A172 (cell line): ENCODE data around the gene LSS. TPM values are rescaled to one million over a fixed set of nuclear protein-coding genes. Genes with fewer than 3 reads are reported as not detected.
A peak's percentile ranks its signal among the peaks of the same experiment; 100 is the strongest.
"Not testable (repeated sequence)": the region's sequence is repeated elsewhere in the genome, so short reads cannot be mapped to it uniquely, and the experiment has no call there.

ENCODE experiments used
- DNase-seq: peaks from one replicate; pipeline ENCODE4 v3.0.0-alpha.2; 2015; ENCODE audit warnings: low spot score
- total RNA-seq: library from RNA; depleted of rRNA; stranded (reverse); fragments of >200 nt; shearing (Covaris generic); gene quantifications from 2 replicates; pipeline ENCODE4 v1.2.3, GENCODE V29; 2014

Gene LSS
- total RNA-seq, 1 experiment from 2014 or later, result 76.0 TPM

DNA sequence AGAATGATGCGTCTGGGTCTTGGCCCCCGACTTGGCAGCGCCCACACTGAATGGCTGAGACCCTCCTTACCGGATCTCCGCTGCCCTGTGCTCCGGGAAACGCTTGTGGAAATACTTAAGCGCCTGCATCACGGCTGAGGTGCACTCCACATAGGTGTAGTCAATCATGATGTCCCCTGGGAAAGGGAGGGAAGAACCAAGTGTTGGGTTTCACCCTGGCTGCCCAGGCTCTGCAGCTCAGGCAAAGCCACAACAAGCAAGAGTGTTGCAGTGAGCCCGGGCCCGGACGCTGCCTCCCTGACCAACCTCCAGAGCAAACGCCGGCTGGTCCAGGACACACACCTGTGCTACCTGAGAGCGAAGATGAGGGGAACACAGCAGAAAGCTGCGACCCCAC lies 22.8 kb downstream of the LSS start:
- no peak for DNase-seq

DNA sequence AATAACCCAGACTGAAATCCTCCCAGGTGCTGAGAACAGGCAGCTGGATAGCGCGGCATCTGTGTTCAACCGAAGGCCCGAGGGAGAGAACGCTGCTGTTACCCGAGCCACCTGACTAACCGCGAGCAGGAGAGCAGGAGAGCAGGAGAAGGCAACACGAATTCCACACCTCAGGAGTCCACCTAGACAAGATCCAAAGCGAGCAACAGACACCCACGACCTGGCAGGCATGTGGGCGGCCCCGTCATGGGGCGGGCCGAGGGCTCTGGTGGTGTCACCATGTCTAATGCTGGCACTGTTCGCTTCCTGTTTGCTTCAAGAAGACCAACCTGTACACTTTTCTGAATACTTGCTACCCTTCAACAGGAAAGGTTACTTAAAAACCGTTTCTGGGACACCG lies 23.4 kb downstream of the LSS start:
- DNase-seq, result no peak

DNA sequence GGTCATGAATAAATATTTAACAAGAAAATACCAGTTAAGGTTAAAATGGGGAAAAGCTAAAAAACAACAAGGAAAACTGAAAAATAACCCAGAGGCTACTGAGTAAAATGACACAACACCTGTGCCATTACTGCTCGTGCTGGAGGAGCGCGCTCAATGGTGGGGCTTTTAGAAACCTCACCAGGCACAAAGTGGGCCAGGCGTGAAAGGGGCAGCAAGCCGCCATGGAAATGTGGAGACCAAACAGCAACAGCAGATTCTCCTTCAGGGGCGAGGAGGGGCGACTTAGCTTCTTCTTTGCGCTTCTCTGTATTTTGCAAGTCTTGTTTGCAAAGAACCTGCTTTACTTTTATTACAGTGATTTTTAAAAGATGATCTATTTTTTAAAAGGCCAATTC lies 25.4 kb downstream of the LSS start:
- no peak for DNase-seq

DNA sequence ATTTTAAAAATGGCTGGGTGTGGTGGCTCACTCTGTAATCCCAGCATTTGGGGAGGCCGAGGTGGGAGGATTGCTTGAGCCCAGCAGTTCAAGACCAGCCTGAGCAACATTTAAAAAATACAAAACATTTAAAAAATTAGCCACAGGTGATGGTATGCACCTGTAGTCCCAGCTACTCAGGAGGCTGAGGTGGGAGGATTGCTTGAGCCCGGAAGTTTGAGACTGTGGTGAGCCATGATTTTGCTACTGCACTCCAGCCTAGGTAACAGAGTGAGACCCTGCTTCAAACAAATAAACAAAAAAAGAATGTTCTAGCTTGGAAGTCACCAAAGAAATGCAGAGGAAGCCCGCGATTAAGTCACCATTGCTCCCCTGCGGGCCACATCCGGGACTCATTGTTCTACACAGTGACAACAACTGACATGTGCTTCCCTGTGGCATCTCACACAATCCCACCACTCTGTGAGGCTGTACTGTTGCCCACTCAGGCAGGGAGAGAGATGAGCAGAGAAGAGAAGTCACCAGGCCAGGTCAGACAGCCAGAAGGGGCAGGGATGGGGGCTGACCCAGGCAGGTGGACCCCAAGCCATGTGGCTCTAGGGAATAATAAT lies 25.9 kb downstream of the LSS start:
- no peak for DNase-seq

DNA sequence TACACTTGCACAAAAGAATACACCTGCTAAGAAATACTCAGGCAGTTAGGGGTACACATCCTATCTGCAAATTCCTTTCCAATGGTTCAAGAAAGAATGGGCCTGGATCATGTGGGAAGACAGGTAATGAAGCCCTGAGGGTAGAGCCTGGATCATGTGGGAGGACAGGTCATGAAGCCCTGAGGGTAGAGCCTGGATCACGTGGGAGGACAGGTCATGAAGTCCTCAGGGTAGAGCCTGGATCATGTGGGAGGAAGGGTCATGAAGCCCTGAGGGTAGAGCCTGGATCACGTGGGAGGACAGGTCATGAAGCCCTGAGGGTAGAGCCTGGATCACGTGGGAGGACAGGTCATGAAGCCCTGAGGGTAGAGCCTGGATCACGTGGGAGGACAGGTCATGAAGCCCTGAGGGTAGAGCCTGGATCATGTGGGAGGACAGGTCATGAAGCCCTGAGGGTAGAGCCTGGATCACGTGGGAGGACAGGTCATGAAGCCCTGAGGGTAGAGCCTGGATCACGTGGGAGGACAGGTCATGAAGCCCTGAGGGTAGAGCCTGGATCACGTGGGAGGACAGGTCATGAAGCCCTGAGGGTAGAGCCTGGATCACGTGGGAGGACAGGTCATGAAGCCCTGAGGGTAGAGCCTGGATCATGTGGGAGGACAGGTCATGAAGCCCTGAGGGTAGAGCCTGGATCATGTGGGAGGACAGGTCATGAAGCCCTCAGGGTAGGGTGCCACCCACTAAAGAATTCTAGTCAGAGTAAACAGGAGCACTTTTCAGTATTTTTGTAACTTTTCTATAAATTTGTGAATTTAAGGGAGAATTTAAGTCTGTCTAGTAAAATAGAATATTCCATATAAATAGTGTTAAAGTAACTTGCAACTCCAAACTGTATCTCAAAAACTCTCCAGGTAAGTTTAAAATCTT lies 27.4 kb downstream of the LSS start:
- not testable (repeated sequence) for DNase-seq

DNA sequence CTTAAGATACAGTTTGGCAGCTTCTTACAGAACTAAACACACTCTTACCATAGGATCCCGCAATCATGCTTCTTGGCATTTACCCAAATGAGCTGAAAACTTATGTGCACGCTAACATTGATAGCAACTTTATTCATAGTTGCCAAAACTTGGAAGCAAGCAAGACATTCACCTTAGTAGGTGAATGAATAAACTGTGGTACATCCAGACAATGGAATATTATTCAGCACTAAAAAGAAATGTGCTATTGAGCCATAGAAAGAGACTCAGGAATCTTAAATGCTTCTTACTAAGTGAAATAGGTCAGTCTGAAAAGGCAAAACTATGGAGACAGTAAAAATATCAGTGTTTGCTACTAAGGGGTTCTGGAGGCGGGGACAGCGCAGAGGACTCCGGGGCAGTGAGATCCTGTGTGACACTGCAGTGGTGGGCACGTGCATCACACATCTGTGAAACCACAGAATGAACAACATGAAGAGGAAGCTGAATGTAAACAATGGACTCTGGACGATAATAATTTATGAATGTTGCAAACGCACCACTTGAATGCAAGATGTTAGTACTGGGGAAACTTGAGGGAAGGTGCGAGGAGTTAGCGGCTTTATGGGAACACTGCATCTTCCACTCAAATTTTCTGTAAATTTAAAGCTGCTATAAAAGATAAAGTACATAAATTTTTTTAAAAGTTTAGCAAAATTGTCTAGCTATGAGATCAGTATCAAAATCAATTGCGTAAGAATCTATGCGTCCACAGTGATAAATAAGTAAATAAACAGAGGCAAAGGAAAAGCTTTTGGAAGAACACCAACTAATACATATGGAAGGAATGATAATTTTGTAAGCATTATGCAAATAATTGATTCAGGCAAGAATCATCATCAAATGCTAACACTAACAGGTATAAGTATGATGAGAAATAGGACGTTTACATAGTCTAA lies 28.9 kb downstream of the LSS start:
- DNase-seq, result no peak

DNA sequence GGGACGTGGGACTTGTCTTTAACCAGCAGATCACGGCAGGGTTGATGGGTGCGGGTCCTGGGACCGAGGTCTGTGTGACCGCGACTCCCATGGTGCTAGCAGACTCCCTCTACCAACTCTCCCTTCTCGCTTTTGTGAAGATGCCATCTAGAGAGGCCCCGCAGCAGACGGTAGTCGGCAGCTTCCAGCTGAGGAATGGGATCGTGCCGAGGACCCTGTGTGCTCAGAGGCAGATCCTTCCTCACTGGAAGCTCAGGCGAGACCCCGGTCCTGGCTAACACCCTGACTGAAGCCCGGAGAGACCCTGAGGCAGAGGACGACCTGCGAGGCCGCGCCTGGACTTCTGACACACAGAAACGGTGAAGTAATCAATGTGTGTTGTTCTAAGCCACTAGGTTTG lies 31.8 kb downstream of the LSS start:
- DNase-seq, result no peak

DNA sequence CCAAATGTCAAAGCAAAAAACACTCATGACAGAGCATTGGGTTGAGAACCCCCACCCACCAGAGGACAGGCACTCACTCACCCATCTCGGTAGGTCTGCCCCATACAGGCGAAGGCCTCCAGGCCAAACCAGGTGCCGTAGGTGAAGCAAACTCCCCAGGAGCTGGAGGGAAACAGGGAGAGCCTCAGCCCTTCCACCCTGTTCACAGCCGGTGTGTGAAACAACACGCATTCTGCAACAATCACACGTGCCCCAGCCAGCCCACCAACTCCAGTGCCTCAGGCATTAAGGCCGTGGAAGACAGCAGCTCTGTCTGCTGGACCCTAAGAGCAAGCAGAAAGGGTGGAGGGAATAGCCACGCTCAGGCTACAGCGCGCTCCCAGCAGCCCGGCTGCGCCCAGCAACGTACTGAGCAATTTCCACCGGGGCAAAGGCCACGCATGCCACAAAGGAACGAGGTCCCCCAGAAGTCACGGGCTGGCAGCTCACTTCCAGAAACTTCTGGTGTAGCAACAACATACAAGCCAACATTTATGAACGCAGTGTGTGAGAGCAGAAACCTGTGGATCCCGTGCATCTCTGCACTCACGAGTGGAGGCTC lies 32.9 kb downstream of the LSS start:
- DNase-seq, result no peak

DNA sequence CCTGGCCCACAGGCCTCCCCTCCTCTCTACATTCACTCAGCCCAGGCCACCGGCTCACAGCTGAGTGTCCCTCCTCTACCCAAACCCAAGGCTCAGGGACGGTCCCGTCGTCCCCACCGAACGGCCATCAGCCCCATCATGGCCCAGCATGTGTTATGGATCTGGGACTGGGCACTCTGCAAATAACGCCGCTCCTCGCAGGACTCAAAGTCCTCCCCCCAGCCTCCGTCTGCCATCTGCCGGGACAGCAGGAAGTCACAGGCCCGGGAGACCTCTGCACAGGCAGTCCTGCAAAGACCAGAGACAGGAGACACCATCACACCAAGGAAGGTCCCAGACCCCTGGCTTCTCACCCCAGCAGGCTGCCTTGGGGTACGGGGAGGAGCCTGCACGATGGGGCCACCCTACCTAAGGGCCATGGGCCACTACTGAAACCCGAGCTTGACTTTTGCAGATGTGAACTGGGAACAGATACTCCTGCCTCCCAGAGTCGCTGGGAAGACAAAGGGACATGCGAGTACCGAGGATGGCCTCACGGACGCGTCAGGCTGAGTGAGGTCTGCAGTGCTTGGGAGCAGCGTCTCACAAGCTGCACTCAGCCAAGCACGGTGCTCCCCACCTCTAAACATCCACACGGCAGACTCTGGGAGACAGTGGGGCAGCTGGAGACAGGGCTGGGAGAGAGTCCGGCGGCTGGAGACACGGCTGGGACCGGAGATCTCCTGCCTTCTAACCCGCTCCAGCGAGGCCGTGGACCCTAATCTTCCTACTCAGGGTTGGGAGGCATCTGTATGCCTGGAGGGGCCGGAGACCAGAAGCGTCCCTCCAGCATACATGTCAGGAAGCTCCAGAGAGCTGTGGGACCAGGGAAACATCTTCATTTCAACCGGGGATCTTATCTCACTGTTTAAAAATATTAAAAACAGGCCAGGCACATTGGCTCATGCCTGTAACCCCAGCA lies 33.9 kb downstream of the LSS start:
- DNase-seq, result no peak

DNA sequence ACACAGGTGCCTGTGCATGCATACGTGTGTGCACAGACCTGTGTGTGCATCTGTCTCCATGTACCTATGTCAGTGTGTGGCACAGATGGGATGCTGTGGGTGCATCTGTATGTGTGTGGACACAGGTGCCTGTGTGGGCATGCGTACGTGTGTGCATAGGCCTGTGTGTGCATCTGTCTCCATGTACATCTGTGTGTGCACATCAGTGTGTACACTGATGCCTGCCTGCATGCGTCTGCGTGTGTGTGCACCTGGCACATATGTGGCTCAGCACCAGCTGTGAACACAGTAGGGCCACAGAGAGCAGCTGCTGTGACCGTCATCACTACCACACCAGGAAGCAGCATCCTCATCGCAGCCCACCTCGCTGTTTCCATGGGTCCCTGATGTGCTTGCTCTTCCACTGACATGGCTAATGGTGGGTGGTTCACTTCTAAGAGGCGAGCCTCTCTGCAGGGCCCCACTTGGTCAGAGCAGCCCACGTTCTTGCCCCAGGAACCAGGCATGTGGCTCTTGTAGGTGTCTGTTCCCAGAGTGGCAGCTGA lies 34.7 kb downstream of the LSS start:
- DNase-seq, result no peak

DNA sequence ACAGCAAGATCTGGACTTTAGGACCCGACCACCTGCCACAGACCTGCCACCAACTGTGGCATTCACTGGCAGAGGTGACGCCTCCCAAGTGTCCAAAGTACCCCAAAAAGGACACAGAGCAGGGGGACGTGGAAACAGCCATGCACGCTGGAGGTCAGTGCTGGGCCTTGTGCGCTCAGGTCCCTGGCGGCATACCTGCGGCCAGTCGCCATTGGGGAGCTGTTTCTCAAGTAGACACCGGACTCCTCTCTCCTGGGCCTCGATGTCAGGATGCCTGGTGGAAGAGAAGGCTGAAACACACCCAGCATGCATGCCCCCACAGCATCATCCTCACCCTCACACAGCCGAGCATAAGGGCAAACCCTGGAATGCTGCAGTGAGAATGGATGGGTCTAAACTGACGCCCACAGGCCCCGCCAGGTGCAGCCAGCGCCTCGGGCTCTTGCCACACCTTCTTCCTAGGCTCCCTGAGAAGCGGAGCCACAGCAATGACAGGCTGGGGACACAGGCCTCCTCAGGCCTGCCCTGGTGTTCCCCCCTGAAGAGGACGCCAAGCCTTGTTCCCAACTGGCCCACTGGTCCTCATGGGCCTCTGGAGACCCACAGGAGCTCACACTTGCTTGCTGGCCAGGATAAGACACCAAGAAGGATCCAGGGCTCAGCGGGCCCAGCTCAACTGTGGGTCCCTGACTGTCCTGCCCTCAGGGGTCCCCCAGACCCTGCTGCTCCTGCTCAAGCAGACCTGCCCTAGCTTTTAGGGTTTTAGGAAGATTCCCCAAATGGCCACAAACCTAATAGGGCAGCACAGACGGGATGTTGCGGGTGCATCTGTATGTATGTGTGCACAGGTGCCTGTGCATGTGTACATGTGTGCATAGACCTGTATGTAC lies 36.6 kb downstream of the LSS start:
- no peak for DNase-seq

DNA sequence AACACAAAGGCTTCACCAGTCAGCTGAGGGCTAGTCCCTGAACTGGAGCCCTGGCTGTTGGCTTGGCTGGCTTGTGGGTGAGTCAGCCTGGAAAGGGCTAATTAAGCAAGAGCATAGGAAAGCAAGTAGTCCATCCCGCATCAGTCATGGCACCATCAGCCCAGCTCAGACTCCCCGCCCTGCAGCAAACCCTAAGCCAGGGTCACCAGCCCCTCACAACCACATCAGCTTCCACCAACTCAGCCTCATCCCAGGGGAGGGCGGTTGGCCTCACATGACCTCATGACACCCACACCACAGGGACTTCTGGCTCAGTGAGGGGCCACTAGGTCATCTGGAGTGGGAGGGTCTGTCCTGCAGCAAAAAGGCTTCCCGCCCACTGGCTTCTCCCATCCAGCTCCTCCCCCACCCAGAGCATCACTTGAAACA lies 37.3 kb downstream of the LSS start:
- DNase-seq, result peak; percentile 74

DNA sequence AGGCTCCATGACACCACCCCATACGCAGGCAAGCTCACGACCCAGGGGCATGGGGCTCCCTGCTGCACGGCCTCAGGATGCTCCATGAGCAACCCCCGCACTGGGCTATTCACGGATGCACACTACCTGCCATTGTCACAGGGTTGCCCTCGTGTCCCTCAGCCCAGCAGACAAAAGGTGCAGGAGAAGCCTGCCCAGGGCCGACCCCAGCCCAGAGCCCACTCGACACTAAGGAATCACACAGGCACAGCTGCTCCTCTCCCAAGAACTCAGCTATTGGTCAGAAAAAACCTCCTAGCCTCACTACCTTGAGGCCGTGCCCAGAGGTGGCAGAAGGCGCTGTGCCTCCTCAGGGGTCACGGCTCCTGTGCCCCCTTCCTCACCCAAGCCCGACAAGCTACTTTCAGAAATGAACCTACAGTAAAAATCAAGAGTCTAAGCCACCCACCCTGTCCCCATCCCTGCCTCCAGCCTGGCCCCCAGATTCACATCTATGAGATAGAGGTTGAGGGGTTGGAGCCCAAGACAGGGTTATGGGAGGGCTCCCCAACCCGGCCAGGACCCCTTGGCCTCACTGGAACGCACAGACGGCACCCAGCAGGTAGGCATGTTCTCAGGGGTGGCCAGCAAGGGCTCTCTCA lies 38.0 kb downstream of the LSS start:
- DNase-seq, result no peak

DNA sequence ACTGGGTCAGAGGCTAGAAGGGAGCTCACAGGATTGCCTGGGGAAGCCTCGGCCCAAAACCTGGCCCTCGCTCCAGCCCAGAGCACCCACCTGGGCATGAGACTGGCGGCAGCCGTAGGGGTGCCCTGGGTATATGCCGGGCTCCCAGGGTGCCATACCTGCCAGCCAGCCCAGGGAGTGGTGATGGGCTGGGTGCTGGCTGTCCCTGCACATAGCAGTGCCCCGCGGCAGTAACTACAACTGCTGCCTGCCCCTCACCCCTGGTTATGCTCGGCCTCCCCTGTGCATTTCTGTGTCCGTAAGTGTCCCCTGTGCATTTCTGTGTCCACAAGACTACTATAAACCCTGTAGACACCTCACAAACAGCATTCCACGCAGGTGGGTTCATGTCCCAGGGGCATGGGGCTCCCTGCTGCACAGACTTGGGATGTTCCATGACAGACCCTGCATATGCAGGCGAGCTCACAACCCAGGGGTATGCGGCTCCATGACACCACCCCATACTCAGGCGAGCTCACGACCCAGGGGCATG lies 38.5 kb downstream of the LSS start:
- DNase-seq, result no peak

DNA sequence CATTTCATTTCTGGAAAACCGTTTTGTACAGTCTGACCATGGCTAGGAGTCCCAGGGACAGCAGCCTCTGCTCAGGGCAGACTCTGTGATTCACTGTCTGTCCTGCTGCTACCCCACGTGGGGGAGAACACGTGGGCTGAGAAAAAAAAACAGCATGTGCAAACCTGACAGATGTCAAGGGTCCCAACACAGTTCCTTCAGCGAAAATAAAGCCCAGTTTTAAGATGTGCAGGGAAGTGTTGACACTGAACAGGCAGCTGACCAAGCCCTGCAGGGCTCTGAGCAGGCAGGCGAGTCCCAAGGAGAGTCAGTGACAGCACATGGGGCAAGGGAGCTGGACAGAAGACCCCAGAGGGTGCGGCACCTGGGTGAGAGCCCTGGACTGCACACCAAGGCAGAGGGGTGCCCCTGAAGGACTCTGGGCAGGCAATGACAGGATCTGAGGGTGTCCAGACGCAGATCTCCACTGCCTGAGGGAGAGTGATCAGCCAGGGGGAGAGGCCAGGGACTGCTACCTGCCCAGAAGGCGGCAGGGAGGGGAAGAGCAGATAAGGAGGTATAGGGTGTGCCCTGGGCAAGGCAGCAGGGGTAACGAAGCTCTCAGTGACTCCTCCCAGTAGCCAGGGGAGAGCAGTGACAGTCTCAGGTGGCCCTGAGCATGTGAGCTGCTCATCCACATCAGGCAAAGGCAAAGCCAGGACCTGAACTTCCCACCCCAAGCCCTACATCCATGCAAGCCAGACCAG lies 39.2 kb downstream of the LSS start:
- peak; percentile 21 for DNase-seq

DNA sequence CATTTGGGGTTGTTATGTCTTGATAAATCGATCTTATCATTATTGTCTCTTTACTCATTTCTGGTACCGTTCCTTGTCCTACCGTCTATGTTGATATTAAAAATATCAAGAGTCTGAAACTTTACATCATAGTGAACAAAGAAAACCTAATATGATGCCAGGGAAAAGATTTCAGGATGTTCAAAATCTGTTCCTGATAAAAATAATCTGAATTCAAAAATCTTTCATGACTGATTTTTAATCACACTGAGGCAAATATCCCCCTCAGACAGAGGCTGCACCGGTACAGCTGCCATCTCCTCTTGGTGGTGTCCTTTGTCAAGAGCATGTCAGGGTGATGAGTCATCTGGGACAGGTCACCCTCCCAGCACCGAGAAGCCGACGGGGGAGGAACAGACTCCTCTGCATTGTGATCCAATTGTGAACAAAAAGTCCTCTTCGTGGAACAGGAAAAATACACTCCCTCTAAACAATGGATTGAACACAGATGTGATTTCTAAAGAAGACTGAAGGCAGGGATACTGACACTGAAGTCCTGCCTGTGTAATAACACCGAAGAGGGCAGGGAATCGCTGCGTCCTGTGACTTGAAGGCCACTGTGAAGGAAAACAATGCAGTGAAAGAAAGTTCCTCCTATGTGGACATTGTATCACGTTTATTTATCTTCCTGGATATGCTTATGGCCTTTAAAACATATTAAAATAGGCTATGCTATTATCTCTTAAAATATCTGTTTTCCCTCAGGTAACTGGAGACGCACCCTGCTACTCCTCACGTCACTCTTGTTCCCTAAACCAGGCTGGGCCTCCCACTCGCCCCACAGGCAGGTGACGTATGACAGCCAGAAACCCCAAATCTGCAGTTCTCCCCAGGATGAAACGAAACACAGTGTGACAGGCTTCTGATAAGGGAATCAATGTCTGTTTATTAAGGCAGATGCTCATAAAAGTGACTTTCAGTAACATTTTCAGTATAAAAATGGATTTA lies 40.1 kb downstream of the LSS start:
- DNase-seq, result peak; percentile 76

DNA sequence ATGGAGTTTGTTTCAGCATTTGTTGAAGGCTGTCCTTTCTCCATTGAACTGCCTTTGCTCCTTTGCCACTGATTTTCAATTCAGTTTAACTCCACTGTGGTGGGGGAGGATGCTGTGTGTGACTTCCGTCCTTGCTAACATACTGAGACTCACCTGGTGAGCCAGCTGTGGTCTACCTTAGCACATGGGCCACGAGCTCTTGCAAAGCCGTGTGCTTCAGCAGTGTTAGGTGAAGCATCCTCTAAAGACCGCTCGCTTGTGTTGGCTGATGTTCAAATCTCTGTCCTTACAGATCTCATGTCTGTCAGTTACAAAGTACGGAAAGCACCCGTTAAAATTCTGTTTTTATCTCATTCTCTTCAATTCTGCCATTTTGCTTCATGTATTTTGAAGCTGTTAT lies 40.8 kb downstream of the LSS start:
- no peak for DNase-seq
